SK-N-MC (cell line): ENCODE measurements around the gene CCDC13.

Experiments used
- DNase-seq: peaks from one replicate; pipeline ENCODE4 v3.0.0-alpha.2; 2011; ENCODE audit warnings: low read depth, low spot score
- H3K27ac ChIP-seq: fragments of 200-600 bp; sonication (generic); 2 replicates; pipeline ENCODE4 v1.5.1; 2016; ENCODE audit warnings: mixed run types
- H3K36me3 ChIP-seq: fragments of 200-600 bp; sonication (generic); 2 replicates; pipeline ENCODE4 v1.6.1; 2017; ENCODE audit warnings: antibody characterized with exemption, low read length, mixed read lengths; ENCODE audit not compliant: insufficient read depth
- H3K4me3 ChIP-seq: fragments of 200-600 bp; sonication (generic); 2 replicates; pipeline ENCODE4 v1.5.1; 2016
- H3K9ac ChIP-seq: fragments of 200-600 bp; sonication (generic); 2 replicates; pipeline ENCODE4 v1.8.0; 2017; ENCODE audit warnings: mixed run types, mixed read lengths; ENCODE audit not compliant: insufficient read length
- H3K9me3 ChIP-seq: fragments of 200-600 bp; sonication (generic); 2 replicates; pipeline ENCODE4 v1.6.1; 2017; ENCODE audit warnings: low read depth, mild to moderate bottlenecking, antibody characterized with exemption, low read length, moderate library complexity, mixed read lengths
- EZH2 ChIP-seq: fragments of 200-600 bp; sonication (generic); IDR thresholded peaks from one replicate; pipeline ENCODE4 v1.6.1; 2017; ENCODE audit warnings: antibody characterized with exemption
- FOXP2 ChIP-seq: optimal IDR thresholded peaks from 2 replicates; pipeline ENCODE3; 2011; ENCODE audit warnings: mild to moderate bottlenecking, moderate library complexity; ENCODE audit not compliant: insufficient read depth; ENCODE audit errors: extremely low read length, control extremely low read depth
- POLR2AphosphoS5 ChIP-seq: IDR thresholded peaks from 2 replicates; pipeline ENCODE4 v1.6.1; 2012; ENCODE audit warnings: mild to moderate bottlenecking, low read depth, low read length, borderline replicate concordance

The CCDC13 gene

DNA sequence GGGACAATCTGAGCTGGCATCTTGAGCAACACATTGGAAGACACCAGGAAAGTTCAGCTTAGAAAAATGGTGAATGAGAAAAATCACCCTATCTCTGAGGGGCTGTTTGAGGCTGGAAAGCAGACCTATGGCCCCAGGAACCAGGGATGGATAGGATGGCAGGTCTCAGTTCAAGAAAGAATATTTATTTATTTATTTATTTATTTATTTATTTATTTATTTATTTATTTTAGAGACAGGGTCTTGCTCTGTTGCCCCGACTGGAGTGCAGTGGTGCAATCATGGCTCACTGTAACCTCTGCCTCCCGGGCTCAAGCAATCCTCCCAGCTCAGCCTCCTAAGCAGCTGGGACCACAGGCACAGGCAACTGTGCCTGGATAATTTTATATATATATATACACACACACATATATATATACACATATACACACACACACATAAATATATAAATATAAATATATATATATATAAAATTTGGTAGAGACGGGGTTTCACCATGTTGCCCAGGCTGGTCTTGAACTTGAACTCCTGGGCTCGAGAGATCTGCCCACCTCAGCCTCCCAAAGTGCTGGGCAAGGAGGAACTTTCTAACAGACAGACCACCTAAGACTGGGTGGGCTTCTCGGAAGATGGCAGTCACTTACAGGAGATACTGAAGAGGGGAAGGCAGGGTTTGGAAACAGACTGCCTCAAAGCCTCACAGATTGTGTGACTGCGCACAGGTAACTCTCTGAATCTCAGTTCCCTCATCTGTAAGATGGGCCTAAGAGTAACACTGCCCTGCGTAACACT lies 29.7 kb downstream of the CCDC13 start:
- no peak for DNase-seq
- H3K27ac ChIP-seq = no peak overlapping the region
- no peak overlapping the region for H3K4me3 ChIP-seq
- no peak for TF ChIP-seq FOXP2
- no peak for TF ChIP-seq EZH2
- TF ChIP-seq POLR2AphosphoS5 = no peak
- no peaks in the 10 kb centered on the region for H3K36me3 ChIP-seq
- no peak overlapping the region for H3K9ac ChIP-seq
- H3K9me3 ChIP-seq = no peaks in the 10 kb centered on the region

DNA sequence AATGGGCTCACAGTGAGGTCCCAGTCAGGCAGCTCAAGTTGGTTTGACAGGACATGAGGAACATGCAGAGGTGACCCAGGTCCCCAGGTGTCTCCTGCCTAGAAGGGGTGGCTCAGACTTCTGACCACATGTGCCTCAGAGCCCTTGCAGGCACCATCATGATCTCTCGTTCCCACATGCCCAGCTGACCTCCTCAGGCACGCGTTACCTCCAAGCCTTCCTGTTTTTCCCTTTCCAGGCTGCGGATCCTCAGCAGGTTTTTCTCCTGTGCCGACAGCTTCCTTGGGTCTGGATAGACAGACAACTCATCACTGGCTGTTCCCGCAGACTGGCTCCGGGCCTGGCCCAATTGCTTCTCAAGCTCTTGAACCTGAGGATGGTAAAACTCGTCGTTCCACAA lies 30.4 kb downstream of the CCDC13 start:
- H3K4me3 ChIP-seq = no peak overlapping the region
- H3K9ac ChIP-seq = no peak overlapping the region
- no peaks in the 10 kb centered on the region for H3K36me3 ChIP-seq
- H3K27ac ChIP-seq = no peak overlapping the region
- DNase-seq = no peak
- H3K9me3 ChIP-seq = no peaks in the 10 kb centered on the region
- TF ChIP-seq FOXP2 (no peak), POLR2AphosphoS5 (no peak), EZH2 (no peak)

GRCh38 chr3:42742259-42742658 lies 30.8 kb downstream of the CCDC13 start:
- Histone ChIP-seq H3K4me3 (no peak overlapping the region), H3K9ac (no peak overlapping the region), H3K9me3 (no peaks in the 10 kb centered on the region), H3K27ac (no peak overlapping the region), H3K36me3 (no peaks in the 10 kb centered on the region)
- TF ChIP-seq FOXP2 (no peak), POLR2AphosphoS5 (no peak), EZH2 (no peak)
- DNase-seq = no peak

GRCh38 chr3:42741796-42742195 lies 31.3 kb downstream of the CCDC13 start:
- DNase-seq = no peak
- H3K27ac ChIP-seq = no peak overlapping the region
- no peaks in the 10 kb centered on the region for H3K9me3 ChIP-seq
- TF ChIP-seq FOXP2 (no peak), EZH2 (no peak), POLR2AphosphoS5 (no peak)
- H3K9ac ChIP-seq = no peak overlapping the region
- H3K36me3 ChIP-seq = no peaks in the 10 kb centered on the region
- H3K4me3 ChIP-seq = no peak overlapping the region

GRCh38 chr3:42739401-42740158 lies 33.5 kb downstream of the CCDC13 start:
- DNase-seq = no peak
- H3K9ac ChIP-seq = no peak overlapping the region
- H3K36me3 ChIP-seq = no peaks in the 10 kb centered on the region
- no peak overlapping the region for H3K4me3 ChIP-seq
- TF ChIP-seq EZH2 = no peak
- no peak for TF ChIP-seq FOXP2
- no peak for TF ChIP-seq POLR2AphosphoS5
- H3K27ac ChIP-seq = no peak overlapping the region
- H3K9me3 ChIP-seq = no peaks in the 10 kb centered on the region

- Histone ChIP-seq H3K36me3 (no peaks in the 10 kb centered on the region), H3K9ac (no peak overlapping the region), H3K27ac (no peak overlapping the region), H3K9me3 (no peaks in the 10 kb centered on the region), H3K4me3 (no peak overlapping the region)
- no peak for TF ChIP-seq EZH2
- TF ChIP-seq POLR2AphosphoS5 = no peak
- TF ChIP-seq FOXP2 = no peak
- no peak for DNase-seq
Observed at GRCh38 chr3:42736531-42736930, 36.5 kb downstream of the CCDC13 start.

DNA sequence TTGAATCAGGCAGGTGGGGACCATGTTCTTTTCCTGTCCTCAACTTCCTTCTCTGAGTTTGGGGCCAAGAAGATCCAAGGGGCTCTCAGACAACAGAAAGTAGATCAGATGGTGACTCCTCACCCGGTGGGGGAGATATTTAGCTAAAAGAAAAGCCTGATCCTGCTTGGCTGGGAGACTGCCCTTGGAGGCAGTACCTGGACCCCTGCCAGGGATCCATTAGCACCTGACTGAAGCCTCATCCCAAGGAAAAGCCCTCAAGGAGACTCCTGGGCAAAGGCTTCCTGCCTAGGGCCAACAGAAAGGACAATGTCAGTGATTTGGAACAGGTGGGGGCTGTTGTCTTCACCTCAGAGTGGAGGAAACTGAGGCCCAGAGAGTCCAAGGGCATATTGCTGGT lies 37.0 kb downstream of the CCDC13 start:
- no peak for DNase-seq

DNA sequence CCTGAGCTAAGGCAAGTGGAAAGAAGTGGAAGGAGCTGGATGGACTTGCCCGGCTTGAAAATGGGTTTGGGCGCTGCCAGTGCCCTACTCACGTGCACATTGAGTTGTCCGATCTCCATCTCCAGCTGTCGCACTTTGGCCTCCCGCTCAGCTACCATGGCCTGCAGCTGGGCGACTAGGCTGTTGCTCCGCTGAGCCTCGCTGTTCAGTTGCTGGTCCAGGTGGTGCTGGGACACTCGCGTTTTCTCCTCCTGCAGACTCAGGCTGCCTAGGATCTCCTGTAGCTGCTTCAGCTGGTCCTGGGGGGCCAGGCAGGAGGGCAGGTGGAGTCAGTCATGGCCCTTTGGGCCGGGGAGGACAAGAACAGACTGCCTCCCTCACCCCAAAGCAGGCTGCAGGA lies 37.4 kb downstream of the CCDC13 start:
- Histone ChIP-seq H3K4me3 (no peak overlapping the region), H3K36me3 (no peaks in the 10 kb centered on the region), H3K9ac (no peak overlapping the region), H3K27ac (no peak overlapping the region), H3K9me3 (no peaks in the 10 kb centered on the region)
- no peak for TF ChIP-seq POLR2AphosphoS5
- TF ChIP-seq FOXP2 = no peak
- no peak for TF ChIP-seq EZH2
- no peak for DNase-seq

More for the DNA sequence above, 37.0 kb downstream of the CCDC13 start:
- Histone ChIP-seq H3K9ac (no peak overlapping the region), H3K4me3 (no peak overlapping the region), H3K9me3 (no peaks in the 10 kb centered on the region), H3K36me3 (no peaks in the 10 kb centered on the region), H3K27ac (no peak overlapping the region)
- TF ChIP-seq POLR2AphosphoS5 (no peak), EZH2 (no peak), FOXP2 (no peak)

DNA sequence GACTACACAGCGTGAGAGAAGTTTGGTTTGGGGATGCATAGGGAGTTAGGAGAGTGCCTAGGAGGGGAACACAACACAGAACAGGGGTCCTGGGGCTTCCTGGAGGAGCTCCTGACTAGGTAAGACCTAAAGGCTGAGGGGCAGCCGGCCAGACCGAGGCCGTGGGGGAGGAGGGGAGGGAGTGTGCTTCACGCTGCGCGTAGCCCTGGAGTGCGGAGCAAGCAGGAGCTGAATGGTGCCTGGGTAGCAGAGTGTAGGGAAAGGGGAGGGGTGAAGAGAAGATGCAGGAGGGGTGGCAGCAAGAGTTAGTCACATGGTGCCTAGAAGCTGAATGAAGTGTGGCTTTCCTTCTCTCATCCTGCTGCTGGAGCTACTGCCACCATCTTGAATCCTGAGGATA lies 38.0 kb downstream of the CCDC13 start:
- Histone ChIP-seq H3K4me3 (no peak overlapping the region), H3K36me3 (no peaks in the 10 kb centered on the region), H3K9ac (no peak overlapping the region), H3K27ac (no peak overlapping the region), H3K9me3 (no peaks in the 10 kb centered on the region)
- DNase-seq = no peak
- TF ChIP-seq EZH2 = no peak
- TF ChIP-seq POLR2AphosphoS5 = no peak
- no peak for TF ChIP-seq FOXP2
